Trophoblast cell (in vitro differentiated cells and primary cell): ENCODE data around the gene PRDM16.
A peak's percentile ranks its signal among the peaks of the same experiment; 100 is the strongest.

Experiments
- DNase-seq, 2 donors: peaks; one replicate each; pipeline ENCODE4 v3.0.0-alpha.2; 2016
- H2AFZ ChIP-seq: 2 replicates; pipeline ENCODE4 v1.6.1; 2013; ENCODE audit warnings: low read length, moderate library complexity, mild to moderate bottlenecking; ENCODE audit not compliant: insufficient read depth, poor library complexity
- H2AK5ac ChIP-seq: 2 replicates; pipeline ENCODE4 v1.6.1; 2013; ENCODE audit warnings: mild to moderate bottlenecking, low read length
- H2BK120ac ChIP-seq: 2 replicates; pipeline ENCODE4 v1.6.1; 2013; ENCODE audit warnings: low read length, mild to moderate bottlenecking, moderate library complexity; ENCODE audit not compliant: insufficient read depth, poor library complexity
- H2BK12ac ChIP-seq: 2 replicates; pipeline ENCODE4 v1.6.1; 2013; ENCODE audit warnings: mild to moderate bottlenecking, low read length, moderate library complexity
- H2BK5ac ChIP-seq: 2 replicates; pipeline ENCODE4 v1.6.1; 2013; ENCODE audit warnings: low read length, low read depth, moderate library complexity, mild to moderate bottlenecking; ENCODE audit not compliant: poor library complexity
- H3K14ac ChIP-seq: 2 replicates; pipeline ENCODE4 v1.6.1; 2013; ENCODE audit warnings: mild to moderate bottlenecking, low read length
- H3K18ac ChIP-seq: 2 replicates; pipeline ENCODE4 v1.6.1; 2013; ENCODE audit warnings: mild to moderate bottlenecking, low read length
- H3K23ac ChIP-seq: 2 replicates; pipeline ENCODE4 v1.6.1; 2013; ENCODE audit warnings: low read length
- H3K27ac ChIP-seq: 2 replicates; pipeline ENCODE4 v1.5.1; 2013; ENCODE audit warnings: low read depth, mild to moderate bottlenecking, inconsistent platforms, low read length, moderate library complexity
- H3K27me3 ChIP-seq: 2 replicates; pipeline ENCODE4 v1.6.1; 2013; ENCODE audit warnings: inconsistent platforms, mild to moderate bottlenecking, low read length, moderate library complexity; ENCODE audit not compliant: insufficient read depth
- H3K36me3 ChIP-seq, 2 experiments: 1 replicate in 1 of 2; 2 replicates in 1 of 2; pipeline ENCODE4 v1.6.1; 2013; ENCODE audit warnings: low read length in 2 of 2, mild to moderate bottlenecking in 2 of 2, moderate library complexity in 1 of 2; ENCODE audit not compliant: insufficient read depth in 2 of 2, control insufficient read depth in 1 of 2
- H3K4ac ChIP-seq: 2 replicates; pipeline ENCODE4 v1.6.1; 2013; ENCODE audit warnings: low read depth, mild to moderate bottlenecking, low read length, moderate library complexity
- H3K4me1 ChIP-seq, 2 experiments: 1 replicate in 1 of 2; 2 replicates in 1 of 2; pipeline ENCODE4 v1.6.1; 2013; ENCODE audit warnings: low read length in 2 of 2, mild to moderate bottlenecking in 2 of 2, moderate library complexity in 1 of 2; ENCODE audit not compliant: insufficient read depth in 2 of 2, control insufficient read depth in 1 of 2
- H3K4me2 ChIP-seq: 2 replicates; pipeline ENCODE4 v1.6.1; 2013; ENCODE audit warnings: inconsistent platforms, mild to moderate bottlenecking, low read length, moderate library complexity
- H3K4me3 ChIP-seq: 2 replicates; pipeline ENCODE4 v1.5.1; 2013; ENCODE audit warnings: mild to moderate bottlenecking, low read depth, low read length, inconsistent platforms
- H3K79me1 ChIP-seq: one replicate; pipeline ENCODE4 v1.6.1; 2013; ENCODE audit warnings: low read length
- H3K79me2 ChIP-seq: 2 replicates; pipeline ENCODE4 v1.6.1; 2013; ENCODE audit warnings: low read length, mild to moderate bottlenecking; ENCODE audit not compliant: control insufficient read depth, insufficient read depth, poor library complexity
- H3K9ac ChIP-seq: 2 replicates; pipeline ENCODE4 v1.6.1; 2013; ENCODE audit warnings: mild to moderate bottlenecking, low read length
- H3K9me3 ChIP-seq: 2 replicates; pipeline ENCODE4 v1.6.1; 2013; ENCODE audit warnings: low read depth, mild to moderate bottlenecking, control low read depth, inconsistent platforms, low read length; ENCODE audit not compliant: insufficient read depth
- H4K12ac ChIP-seq: 2 replicates; pipeline ENCODE4 v1.6.1; 2013; ENCODE audit warnings: low read depth, mild to moderate bottlenecking, low read length, moderate library complexity
- H4K8ac ChIP-seq: 2 replicates; pipeline ENCODE4 v1.6.1; 2013; ENCODE audit warnings: low read depth, mild to moderate bottlenecking, low read length, moderate library complexity
- H4K91ac ChIP-seq: one replicate; pipeline ENCODE4 v1.6.1; 2013; ENCODE audit warnings: low read depth, mild to moderate bottlenecking, low read length, moderate library complexity
- WGBS: extraction: QIAGEN DNeasy Blood & Tissue Kit; methylation state at CpG from one replicate; pipeline ENCODE4 v1.1.7; 2013; ENCODE audit warnings: missing lambda C conversion rate; ENCODE audit not compliant: insufficient read length, insufficient coverage; ENCODE audit errors: extremely low coverage; 5-methylcytosine and 5-hydroxymethylcytosine counted together

The PRDM16 gene

DNA sequence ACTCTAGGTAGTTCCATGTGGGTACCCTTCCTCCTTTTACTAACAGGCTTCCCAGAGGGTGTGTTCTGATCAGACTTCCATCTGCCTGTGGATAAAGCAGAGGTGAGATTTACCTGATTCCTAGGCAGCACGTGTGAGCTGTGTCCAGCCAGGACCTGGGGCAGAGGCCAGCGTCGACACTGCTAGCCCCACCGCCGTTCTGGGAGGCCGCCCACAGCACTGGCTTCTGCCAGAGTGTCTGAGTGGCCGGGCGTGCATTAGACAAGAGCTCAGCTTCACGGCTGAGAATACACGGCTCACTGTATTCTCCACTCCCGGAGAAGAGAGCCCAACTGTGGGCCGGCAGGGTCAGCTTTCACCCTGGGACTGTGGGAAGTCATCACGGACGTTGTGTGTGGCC, 82.5 kb downstream of the PRDM16 start:
- H3K4me3 ChIP-seq: no peak overlapping the region
- no peak overlapping the region for H2AFZ ChIP-seq
- H3K14ac ChIP-seq: no peak overlapping the region
- no peak overlapping the region for H3K23ac ChIP-seq
- no peaks in the 10 kb centered on the region for H3K4me1 ChIP-seq
- no peaks in the 10 kb centered on the region for H3K36me3 ChIP-seq
- no peak overlapping the region for H4K91ac ChIP-seq
- H3K18ac ChIP-seq: no peak overlapping the region
- H2AK5ac ChIP-seq: no peak overlapping the region
- H3K79me1 ChIP-seq: no peaks in the 10 kb centered on the region
- no peak overlapping the region for H2BK12ac ChIP-seq
- DNase-seq: no peak
- H2BK5ac ChIP-seq: no peak overlapping the region
- H3K79me2 ChIP-seq: no peaks in the 10 kb centered on the region
- no CpG with 5 or more reads among the region's 14 CpGs for WGBS
- peaks cover 8% of the 10 kb centered on the region for H3K9me3 ChIP-seq
- no peaks in the 10 kb centered on the region for H3K27me3 ChIP-seq
- H3K9ac ChIP-seq: no peak overlapping the region
- H3K27ac ChIP-seq: no peak overlapping the region
- no peak overlapping the region for H3K4ac ChIP-seq
- H4K12ac ChIP-seq: no peak overlapping the region
- no peak overlapping the region for H2BK120ac ChIP-seq
- no peak overlapping the region for H4K8ac ChIP-seq
- no peak overlapping the region for H3K4me2 ChIP-seq

DNA sequence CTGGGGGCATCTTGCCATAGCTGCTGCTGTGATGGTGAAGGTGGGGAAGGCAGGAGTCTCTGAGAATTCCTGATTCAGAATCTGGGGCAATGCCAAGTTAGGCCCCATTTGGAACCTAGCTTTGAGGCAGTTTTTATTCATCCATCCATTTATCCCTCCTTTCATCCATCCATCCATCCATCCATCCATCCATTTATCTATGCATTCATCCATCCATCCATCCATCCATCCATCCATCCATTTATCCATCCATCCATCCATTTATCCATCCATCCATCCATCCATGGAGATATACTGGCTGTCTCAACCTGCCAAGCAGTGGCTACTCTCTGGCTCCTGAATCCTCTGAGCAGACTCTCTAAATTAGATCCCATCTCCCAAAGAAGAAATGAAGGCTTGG, 83.1 kb downstream of the PRDM16 start:
- no peak overlapping the region for H3K18ac ChIP-seq
- H3K79me2 ChIP-seq: no peaks in the 10 kb centered on the region
- H2BK12ac ChIP-seq: no peak overlapping the region
- no peaks in the 10 kb centered on the region for H3K27me3 ChIP-seq
- H3K9me3 ChIP-seq: peaks cover 2% of the 10 kb centered on the region
- no peak overlapping the region for H2AFZ ChIP-seq
- no peak overlapping the region for H4K8ac ChIP-seq
- H3K36me3 ChIP-seq: no peaks in the 10 kb centered on the region
- H3K4me1 ChIP-seq: no peaks in the 10 kb centered on the region
- H3K4ac ChIP-seq: no peak overlapping the region
- no peak overlapping the region for H3K9ac ChIP-seq
- no peak overlapping the region for H3K4me3 ChIP-seq
- H4K12ac ChIP-seq: no peak overlapping the region
- no peak for DNase-seq
- H3K79me1 ChIP-seq: no peaks in the 10 kb centered on the region
- H2BK120ac ChIP-seq: no peak overlapping the region
- H3K14ac ChIP-seq: no peak overlapping the region
- H3K27ac ChIP-seq: no peak overlapping the region
- H3K23ac ChIP-seq: no peak overlapping the region
- no peak overlapping the region for H2BK5ac ChIP-seq
- H4K91ac ChIP-seq: no peak overlapping the region
- H3K4me2 ChIP-seq: no peak overlapping the region
- H2AK5ac ChIP-seq: no peak overlapping the region

DNA sequence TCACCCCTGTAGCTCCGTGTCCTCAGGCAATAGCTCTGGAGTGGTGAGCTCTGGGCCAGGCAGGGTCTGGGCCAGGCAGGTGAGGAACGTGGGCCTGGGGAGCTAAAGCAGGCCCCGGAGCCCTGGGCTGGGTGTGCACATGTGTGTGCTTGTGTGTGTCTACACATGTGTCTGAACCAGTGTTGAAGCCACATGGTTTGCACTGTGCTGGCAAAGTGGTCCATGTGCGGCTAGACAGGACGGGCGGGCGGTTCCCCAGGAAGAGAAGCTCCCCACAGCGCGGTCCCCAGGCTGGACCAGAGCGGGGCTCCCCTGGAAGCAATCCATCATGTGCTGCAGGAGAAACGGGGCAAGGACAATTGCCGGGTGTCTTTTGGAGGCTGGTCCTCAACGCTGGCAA, 84.2 kb downstream of the PRDM16 start:
- Histone ChIP-seq H3K79me1 (no peaks in the 10 kb centered on the region), H4K8ac (no peak overlapping the region), H3K27me3 (no peaks in the 10 kb centered on the region), H3K4ac (no peak overlapping the region), H3K9ac (peak overlapping the region; percentile 31), H3K27ac (no peak overlapping the region), H3K36me3 (no peaks in the 10 kb centered on the region), H3K9me3 (peaks cover 2% of the 10 kb centered on the region), H2BK5ac (no peak overlapping the region), H3K18ac (no peak overlapping the region), H4K91ac (no peak overlapping the region), H2AK5ac (no peak overlapping the region), H3K4me3 (no peak overlapping the region), H2BK12ac (no peak overlapping the region), H2AFZ (no peak overlapping the region), H3K4me2 (no peak overlapping the region), H2BK120ac (no peak overlapping the region), H3K79me2 (no peaks in the 10 kb centered on the region), H3K23ac (no peak overlapping the region), H3K14ac (no peak overlapping the region), H4K12ac (no peak overlapping the region), H3K4me1 (no peaks in the 10 kb centered on the region)
- no peak for DNase-seq
- no CpG with 5 or more reads among the region's 13 CpGs for WGBS

DNA sequence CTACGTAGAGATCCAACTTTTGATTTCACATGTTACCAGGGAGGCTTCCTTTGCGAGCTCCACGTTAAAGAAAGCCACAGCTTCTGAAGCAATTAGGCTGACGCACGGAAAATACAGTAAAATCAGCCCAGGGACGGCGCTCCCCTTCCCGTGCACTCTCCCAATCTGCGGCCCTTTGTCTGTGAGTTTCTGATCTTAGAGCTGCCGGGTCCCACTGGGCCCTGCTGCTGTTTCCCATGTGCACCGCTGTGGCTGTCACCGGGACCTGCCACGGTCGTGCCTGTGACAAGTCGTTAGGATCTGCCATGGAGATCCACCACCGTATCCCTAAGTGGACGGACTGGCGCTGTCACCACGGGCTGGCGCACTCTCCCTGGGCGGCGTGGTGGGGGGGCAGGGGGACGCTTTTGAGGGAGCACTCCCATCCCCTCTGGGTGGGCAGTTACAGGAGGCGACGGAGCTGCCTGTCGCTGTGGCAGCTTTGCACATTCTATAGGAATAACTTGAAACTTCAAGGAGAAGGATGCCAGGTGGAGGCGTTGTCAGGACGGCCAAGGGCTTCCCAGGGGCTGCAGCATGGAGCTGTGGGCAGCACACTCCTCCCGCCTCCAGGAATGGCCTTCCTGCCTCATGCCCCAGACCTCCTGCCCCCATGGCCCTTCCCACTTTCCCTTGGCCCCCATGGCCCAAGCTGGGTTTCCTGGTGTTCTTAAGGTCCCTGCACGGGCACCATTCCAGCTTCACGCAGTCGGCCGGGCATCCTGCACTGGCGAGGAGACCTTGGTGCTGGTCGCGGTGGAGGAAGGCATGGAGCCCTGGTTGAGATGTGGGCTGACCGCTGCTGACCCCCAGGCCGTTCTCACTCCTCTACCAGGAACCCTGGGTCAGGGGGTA, 85.1 kb downstream of the PRDM16 start:
- Histone ChIP-seq H3K36me3 (no peaks in the 10 kb centered on the region), H3K9me3 (peaks cover 2% of the 10 kb centered on the region), H4K12ac (no peak overlapping the region), H3K4me1 (no peaks in the 10 kb centered on the region), H2BK120ac (no peak overlapping the region), H3K79me1 (no peaks in the 10 kb centered on the region), H4K8ac (no peak overlapping the region), H2BK5ac (no peak overlapping the region), H3K23ac (no peak overlapping the region), H2AK5ac (no peak overlapping the region), H3K18ac (no peak overlapping the region), H3K4me3 (no peak overlapping the region), H3K14ac (no peak overlapping the region), H3K27ac (no peak overlapping the region), H3K79me2 (no peaks in the 10 kb centered on the region), H3K27me3 (no peaks in the 10 kb centered on the region), H2BK12ac (no peak overlapping the region), H3K4me2 (no peak overlapping the region), H3K4ac (no peak overlapping the region), H4K91ac (no peak overlapping the region), H3K9ac (no peak overlapping the region), H2AFZ (no peak overlapping the region)
- DNase-seq: no peak
- WGBS: no CpG with 5 or more reads among the region's 38 CpGs
